ENCODE measurements around the gene ATF6. TPM values are rescaled to one million over a fixed set of nuclear protein-coding genes. Genes with fewer than 3 reads are reported as not detected.

ATF6 gene
- total and polyA plus RNA-seq, 9 of the 15 experiments (the other 6 are each of a cell fraction or from before 2014, with no cell fraction given), result 11.7 to 32.4 (median 20.4) TPM

- TF ChIP-seq RERE (CRISPR knock-in tag; IDR thresholded peaks at IDR 0.05; ENCODE audit: borderline replicate concordance) (no peak), ZNF655 (CRISPR knock-in tag; IDR thresholded peaks at IDR 0.05) (no peak), ELF4 (CRISPR knock-in tag; IDR thresholded peaks at IDR 0.05) (no peak), MAFG (tag; conservative IDR thresholded peaks at IDR 0.05) (no peak), FOXK2 (conservative IDR thresholded peaks at IDR 0.05 in 1 of 2, IDR thresholded peaks at IDR 0.05 in 1 of 2; ENCODE audit: low read depth in 2 of 2) (peak; percentile 62), ARHGAP35 (IDR thresholded peaks at IDR 0.05; ENCODE audit: partially characterized antibody) (no peak), RNF2 (IDR thresholded peaks at IDR 0.05) (peak; percentile 75), WHSC1 (IDR thresholded peaks at IDR 0.05; ENCODE audit: low read length) (no peak), BHLHE40 (IDR thresholded peaks at IDR 0.05; ENCODE audit: low read length) (no peak), MNT (conservative IDR thresholded peaks at IDR 0.05) (peak; percentile 82 to 94), CC2D1A (IDR thresholded peaks at IDR 0.05) (no peak; the same call in 1 of the 2 replicates), MED1 (CRISPR knock-in tag; IDR thresholded peaks at IDR 0.05; ENCODE audit: borderline replicate concordance) (no peak), ZNF57 (CRISPR knock-in tag; IDR thresholded peaks at IDR 0.05) (no peak), ZBED1 (IDR thresholded peaks at IDR 0.05) (no peak), RFX7 (CRISPR knock-in tag; IDR thresholded peaks at IDR 0.05) (no peak), MEF2A (IDR thresholded peaks at IDR 0.05; ENCODE audit: control insufficient read depth, low read depth, low read length) (no peak), NFIC (IDR thresholded peaks at IDR 0.05) (peak; percentile 60; the same call in 1 of the 2 replicates), MAFK (IDR thresholded peaks at IDR 0.05; ENCODE audit: low read length) (no peak), SIN3A (IDR thresholded peaks at IDR 0.05; ENCODE audit: borderline replicate concordance in 2 of 2, control insufficient read depth in 1 of 2, low read depth in 2 of 2, low read length in 2 of 2) (peak; percentile 46 to 79; a peak in 3 of 4 replicates)
Observed at GRCh38 chr1:161749509-161750407, 16.4 kb upstream of the ATF6 start, which contains the start of gene DUSP12 (continued).
